Measurements from ENCODE around the gene DPH3.
"Not testable (repeated sequence)": the region's sequence is repeated elsewhere in the genome, so short reads cannot be mapped to it uniquely, and the experiment has no call there.

The DPH3 gene

DNA sequence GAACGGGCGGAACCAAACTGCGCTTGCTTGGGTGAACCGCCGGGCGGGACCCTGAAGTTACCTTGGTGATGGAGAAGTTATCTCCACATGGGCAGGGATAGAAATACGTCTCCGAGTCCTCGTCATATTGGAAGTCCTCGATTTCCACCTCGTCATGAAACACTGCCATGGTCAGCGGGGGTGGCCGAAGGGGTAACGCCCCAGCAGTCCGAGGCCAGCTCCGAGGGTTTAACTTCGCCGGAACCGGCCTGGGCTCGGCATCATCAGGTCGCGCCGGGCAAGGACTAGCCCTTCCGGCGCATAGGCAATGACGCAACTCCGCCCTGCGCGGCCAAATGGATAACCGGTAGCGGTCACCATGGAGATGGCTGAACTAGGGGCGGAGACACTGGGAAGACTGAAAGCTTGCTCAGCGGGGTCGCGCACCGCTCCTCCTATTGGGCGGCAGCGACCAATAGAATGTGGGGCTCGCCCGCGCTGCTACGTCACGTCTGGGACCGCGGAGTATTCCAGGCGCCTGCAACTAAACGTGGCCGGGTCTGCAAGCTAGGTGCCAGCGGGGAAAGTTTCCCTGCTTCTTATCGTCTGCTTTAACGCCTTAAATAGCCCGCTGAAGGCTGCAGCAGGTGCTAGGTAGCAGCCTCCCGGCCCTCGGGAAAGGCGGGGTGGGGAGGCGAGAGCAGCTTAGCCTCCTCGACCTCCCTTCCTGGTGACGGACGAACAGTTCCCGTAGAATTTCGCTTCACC, at the start of gene DPH3, which contains the start of gene OXNAD1:
TSS of gene DPH3 (minus strand) at position 236 of the 747 bp plus-strand sequence. CDS start at position 169, 67 bp downstream.
TSS of gene OXNAD1 (plus strand) at position 505 of the 747 bp plus-strand sequence. CDS start 5,741 bp downstream, outside the sequence.
- DNase-seq (ENCODE audit: low read depth in 4 of 4, low spot score in 1 of 4) = peak; percentile 94 to 99 (median 98)

DNA sequence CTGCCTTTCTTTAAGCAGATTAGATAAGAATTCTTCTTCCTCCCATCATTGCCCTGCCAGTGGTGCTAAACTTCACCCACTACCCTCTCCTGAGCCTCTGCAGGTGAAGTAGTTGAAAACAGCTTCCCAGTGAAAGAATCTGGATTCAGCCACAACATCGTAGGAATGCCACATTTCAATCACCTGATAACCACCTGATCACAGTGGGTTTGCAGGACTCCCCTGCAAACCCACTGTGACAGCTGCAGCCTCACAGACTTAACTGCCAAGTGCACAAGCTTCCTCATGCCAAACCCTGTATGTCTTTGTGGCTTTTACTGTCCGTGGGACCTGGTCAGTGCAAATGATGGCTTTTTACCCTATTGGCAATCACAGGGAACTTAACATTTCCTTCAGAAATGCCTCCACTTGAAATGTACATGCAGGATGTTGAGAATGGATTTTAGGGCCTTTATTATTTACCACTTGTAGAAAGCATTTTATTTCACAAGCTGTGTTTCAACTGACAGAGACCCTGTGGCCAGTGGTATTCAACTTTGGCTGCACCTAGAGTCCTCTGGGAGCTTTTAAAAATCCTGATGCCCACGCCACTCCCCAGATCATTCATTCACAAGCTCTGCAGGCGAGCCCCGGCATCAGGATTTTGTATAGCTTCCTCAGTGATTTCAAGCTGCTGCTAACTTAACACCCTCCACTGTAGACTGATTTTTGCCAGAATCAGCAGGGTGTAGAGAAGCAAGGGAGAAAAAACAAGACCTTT, 49.3 kb upstream of the DPH3 start:
- DNase-seq (ENCODE audit: low read depth in 4 of 4, low spot score in 1 of 4) = no peak

DNA sequence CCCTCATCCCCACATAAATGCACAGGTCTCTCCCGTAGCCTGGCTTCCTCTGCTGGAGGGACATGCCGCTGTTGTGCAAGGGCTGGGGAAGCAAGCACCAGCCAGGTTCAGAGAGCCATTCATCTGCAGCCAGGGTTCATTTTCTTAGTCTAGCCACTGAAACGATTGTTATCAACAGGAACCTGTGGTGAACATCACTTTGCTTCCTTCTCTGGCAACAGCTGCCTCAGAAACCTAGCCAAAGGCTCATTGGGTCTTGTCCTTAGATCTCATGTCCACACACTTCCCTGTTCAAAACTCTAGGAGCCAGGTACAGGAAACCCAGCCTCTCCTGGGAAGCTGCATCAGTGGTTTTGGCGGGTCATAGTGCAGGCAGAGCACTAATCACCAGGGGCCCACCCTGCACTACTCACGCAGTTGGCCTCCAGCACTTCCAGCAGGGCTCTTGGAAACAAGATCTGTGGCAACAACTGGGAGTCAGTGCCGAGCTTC, 47.3 kb upstream of the DPH3 start:
- DNase-seq (ENCODE audit: low read depth in 4 of 4, low spot score in 1 of 4) = no peak

DNA sequence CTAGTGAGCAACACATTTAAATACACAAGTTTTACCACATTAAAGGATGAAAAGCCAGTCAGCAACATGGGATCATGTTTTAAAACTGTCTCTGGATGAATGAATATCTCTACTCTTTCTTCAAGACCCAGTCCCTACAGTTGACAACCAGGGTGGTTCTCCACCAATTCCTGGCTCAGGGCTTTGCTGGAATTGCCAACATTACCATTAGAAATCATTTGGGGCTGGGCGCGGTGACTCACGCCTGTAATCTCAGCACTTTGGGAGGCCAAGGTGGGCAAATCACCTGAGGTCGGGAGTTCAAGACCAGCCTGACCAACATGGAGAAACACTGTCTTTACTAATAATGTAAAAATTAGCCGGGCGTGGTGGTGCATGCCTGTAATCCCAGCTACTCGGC, 45.7 kb upstream of the DPH3 start:
- not testable (repeated sequence) for DNase-seq (ENCODE audit: low read depth in 4 of 4, low spot score in 1 of 4)

DNA sequence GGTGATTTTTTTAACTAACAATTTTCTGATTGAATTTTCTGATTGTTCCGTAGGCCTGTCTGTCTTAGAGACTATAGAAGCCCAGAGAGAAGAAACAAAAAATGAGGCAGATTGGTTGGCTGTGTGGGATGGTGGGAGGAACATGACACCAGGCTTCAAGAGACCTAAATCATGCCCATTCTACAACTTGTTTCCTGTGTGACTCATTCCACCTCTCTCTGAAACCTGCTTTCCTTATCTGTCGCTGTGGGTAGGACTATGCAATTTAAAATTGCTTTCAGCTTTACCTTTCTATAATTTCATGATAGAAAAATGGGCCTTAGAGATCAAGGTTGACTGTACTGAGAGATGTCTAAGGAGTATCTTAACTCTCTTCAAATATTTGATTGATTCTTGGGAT, 44.8 kb upstream of the DPH3 start:
- DNase-seq (ENCODE audit: low read depth in 4 of 4, low spot score in 1 of 4) = no peak

DNA sequence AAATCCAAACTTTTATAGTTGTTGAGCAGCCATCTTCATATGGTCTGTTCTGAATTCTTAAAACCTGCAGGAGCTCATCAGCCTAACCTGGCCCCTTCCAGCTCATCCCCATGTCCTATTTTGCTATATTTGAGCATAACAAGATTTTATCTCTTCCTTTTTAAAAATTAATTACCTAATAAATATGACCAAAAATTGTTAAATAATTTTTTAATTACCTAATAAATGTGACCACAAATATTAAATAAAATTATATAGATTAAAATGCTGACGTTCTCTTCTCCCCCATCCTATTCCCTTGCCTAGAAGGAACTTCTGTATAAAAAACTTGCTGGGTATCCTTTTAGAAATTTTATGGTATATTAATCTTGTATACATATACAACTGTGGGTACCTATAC, 44.0 kb upstream of the DPH3 start:
- no peak for DNase-seq (ENCODE audit: low read depth in 4 of 4, low spot score in 1 of 4)

DNA sequence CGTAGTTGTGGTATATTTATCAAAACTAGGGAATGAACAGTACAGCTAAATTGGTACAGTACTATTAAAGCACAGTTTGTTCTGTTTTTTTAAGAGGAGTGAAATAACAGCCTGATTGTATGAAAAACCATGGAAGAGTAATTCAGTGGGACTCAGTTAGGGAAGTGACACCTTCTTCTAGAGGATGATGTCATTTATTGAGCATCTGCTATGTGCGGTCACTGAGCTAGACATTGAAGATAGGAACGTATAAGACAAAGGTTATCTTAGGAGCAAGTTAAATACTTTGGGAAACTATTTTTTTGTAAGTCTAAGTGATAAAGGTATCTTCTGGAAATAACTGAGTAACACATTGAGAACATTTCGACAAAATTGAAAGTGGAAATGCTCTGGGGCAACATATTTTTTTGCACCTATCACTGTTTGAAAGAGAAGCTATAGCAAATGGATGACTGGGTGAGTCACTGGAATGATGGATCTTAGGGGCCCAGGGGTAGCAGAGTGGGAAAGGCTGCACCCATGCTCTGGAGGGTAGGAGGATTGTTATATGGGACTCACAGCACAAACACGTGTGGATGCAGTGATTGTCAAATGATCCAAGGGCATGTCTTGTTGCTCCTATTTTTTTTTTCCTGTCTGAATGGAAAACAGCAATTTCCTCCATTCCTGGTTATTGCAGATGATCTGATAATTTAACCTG, 43.2 kb upstream of the DPH3 start:
- no peak for DNase-seq (ENCODE audit: low read depth in 4 of 4, low spot score in 1 of 4)

DNA sequence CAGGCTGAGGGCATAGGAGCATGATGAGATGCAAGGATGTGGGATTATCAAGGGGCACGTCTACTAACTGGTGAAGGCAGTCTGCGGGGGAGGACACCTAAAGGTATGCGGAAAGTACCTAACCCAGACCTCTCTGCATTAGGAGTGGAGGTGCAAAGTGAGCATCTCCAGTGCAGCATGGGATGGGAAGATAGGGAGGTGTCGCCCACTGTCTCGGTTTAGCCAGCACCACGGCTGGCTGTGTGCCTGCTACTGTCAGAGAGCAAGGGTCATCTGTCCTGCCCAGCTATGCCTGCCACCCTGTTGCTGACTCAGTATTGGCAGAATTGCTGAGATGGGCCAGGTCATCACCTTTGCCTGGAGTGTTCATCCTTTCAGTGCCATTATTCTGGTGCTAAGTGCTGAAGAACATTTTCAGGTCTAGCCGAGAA, 40.4 kb upstream of the DPH3 start:
- no peak for DNase-seq (ENCODE audit: low read depth in 4 of 4, low spot score in 1 of 4)

DNA sequence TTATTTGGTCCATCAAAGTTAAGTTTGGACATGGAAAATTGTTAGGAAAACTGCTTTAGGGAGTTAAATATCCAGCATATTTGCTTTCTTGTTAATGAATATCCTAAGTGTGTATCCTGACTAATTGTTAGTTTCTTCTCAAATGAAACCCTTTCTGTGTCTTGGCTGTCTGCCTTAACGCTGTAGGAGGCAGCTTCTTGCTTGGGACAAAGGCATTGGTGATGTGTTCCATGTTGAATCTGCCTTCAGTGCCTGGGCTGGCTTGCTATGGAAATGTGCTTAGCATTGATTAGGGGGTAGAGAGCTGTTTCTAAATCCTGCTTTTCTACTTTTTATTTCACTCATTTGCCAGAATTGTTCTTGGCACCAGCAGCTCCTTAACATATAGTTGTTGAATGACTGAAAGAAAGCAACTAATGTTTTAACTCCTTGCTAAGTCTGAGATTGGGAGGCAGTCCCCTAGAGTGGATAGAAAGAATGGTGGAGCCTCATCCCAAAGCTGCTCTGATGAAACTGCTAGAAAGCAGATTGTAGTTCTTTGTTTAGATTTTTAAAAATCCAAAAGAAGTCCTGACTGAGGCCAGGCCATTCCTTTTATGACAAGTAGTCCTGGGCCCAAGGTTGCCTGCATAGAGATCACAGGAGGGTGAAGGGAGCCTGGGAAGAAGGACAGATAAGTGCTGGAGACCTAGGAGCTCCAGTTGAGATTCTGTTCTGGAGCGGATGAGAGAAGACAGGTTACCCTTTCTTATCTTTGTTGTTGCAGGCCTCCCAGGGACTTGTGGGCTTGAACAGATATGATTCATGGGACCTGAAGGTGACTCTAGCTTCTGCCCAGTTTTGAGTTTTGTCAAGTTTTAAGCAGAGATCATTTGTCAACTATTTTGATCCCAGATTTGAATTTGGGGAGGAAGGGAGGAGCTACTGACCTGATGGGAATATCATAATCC, 39.6 kb upstream of the DPH3 start:
- no peak for DNase-seq (ENCODE audit: low read depth in 4 of 4, low spot score in 1 of 4)

DNA sequence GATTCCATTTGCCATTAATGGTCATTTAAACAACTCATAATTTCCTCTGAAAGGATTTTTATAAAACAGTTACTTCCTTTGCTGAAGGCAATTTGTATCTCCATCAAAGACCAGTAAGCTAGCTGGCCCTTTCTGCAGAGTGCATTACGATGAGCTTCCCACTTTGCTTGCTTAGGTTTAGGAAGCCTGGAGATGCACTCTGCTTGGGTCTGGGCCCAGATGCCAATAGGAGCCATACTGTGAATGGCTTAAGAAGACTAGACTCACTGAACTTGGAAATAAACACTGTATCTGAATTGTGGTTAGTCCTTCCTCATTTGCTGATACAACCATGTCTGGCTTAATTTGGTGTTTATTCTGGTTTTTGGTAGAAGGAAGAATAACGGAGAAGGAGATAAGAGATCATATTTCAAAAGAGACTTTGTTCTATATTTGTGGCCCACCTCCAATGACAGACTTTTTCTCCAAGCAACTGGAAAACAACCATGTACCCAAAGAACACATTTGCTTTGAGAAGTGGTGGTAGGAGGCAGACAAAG, 38.4 kb upstream of the DPH3 start:
- no peak for DNase-seq (ENCODE audit: low read depth in 4 of 4, low spot score in 1 of 4)

DNA sequence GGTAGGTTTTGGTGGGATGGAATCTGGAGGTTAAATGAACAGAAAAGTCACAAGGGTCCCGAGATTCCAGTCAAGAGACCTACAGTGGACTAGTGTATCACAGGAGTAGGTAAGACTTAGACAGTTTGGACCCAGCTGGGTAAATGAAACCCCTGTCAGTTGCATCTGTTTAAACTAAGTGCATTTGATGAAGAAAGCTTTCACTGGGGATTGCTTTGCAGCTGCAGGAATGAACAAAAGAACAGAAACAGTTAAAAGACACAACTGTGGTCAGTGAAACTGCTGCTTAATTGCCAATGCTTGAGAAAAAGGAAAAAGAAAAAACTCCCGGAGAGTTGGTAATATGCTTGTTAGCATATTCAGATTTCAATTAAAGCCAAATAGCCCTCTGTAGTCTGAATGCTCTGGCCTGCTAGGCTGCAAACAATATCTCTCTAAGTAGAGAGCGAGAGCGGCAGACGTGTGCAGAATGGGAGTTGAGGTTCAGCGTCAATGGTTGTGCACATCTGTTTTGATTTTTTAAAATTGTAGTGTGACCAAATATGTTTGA, 37.4 kb upstream of the DPH3 start:
- no peak for DNase-seq (ENCODE audit: low read depth in 4 of 4, low spot score in 1 of 4)

DNA sequence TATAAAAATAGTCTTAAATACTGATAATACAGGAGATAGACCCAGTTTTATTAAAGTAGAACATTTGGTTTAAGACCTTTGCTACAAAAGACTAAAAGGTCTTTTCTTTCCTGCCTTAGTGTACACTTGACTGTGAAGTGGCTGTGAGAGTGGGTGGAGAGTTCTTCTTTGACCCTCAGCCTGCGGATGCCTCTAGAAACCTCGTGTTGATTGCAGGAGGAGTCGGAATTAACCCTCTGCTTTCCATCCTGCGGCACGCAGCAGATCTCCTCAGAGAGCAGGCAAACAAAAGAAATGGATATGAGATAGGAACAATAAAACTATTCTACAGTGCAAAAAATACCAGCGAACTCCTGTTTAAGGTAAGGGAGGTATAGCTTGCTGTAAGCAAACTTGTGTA, 36.8 kb upstream of the DPH3 start:
- no peak for DNase-seq (ENCODE audit: low read depth in 4 of 4, low spot score in 1 of 4)

DNA sequence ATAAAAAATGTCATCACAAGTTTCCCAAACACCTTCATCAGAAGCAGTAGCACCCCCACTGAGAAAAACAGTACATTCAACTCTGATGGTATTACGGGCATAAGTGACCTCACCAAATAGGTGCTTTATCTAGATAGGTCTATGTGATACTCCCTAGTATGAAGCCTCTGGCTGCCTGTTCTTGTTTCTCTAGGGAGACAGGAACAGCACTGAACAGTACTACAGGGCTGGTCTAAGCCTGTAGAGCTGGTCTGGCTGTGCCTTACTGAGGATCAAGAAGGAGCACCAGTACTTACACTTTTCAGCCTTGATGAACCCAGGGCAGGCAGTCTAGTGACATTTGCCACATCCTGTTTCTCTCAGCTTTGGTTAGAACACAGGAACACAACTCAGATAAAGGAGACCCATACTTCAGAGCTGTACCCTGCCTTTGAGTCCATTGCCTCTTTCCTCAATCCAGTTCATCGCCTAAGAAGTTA, 36.2 kb upstream of the DPH3 start:
- no peak for DNase-seq (ENCODE audit: low read depth in 4 of 4, low spot score in 1 of 4)

DNA sequence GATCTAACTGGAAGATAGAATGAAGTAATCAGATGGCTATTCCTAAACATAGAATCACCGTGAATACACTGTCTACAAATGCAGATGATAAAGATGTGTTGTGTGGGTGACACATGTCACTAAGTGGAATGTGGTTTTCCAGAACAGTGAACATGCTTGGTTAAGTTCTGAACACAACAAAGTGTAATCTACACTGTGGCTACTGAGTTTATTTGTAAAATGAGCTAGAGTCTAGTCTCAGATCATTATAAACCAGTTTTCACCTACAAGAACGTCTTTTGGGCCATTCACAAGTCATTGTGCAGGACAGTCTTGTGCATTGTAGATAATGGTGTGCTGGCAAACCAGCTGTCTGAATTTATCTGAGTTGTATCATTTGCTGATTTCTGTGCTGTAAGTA, 35.6 kb upstream of the DPH3 start:
- no peak for DNase-seq (ENCODE audit: low read depth in 4 of 4, low spot score in 1 of 4)

DNA sequence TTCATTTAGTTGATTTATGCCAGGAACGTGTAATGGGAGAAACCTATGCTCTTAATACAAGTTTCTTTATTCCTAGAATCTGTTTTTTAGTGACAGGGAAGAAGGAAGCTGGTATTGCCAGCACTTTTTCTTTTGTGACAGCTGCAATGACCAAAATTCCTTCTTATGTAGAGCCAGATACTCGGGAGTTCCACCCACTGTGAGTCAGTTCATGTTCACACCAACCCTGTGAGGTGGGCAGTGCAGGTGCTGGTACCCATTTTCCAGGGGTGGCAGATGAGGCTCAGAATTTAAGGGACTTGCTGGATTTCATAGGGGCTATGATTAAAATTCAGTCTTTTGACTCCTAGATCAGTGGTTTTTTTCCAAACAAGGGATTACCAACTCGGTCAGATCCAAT, 35.0 kb upstream of the DPH3 start:
- DNase-seq (ENCODE audit: low read depth in 4 of 4, low spot score in 1 of 4) = no peak

DNA sequence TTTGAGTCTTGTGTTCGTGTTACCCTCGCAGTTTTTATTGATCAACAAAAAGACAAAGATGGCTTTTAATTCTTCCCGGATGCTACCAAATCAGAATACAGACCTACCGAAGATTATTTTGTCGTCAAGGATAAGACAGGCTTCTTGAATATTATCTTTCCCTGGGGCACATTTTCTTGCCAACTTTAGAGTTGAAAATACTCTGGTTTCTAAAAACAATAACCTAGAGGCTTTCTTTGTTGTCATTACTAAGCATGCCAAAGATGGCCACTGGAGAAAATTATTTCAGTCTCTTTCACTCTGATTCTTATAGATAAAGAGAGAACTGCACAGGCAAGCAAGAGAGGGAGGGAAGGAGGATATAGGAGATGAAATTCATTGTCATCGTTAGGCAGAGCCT, 34.1 kb upstream of the DPH3 start:
- no peak for DNase-seq (ENCODE audit: low read depth in 4 of 4, low spot score in 1 of 4)

DNA sequence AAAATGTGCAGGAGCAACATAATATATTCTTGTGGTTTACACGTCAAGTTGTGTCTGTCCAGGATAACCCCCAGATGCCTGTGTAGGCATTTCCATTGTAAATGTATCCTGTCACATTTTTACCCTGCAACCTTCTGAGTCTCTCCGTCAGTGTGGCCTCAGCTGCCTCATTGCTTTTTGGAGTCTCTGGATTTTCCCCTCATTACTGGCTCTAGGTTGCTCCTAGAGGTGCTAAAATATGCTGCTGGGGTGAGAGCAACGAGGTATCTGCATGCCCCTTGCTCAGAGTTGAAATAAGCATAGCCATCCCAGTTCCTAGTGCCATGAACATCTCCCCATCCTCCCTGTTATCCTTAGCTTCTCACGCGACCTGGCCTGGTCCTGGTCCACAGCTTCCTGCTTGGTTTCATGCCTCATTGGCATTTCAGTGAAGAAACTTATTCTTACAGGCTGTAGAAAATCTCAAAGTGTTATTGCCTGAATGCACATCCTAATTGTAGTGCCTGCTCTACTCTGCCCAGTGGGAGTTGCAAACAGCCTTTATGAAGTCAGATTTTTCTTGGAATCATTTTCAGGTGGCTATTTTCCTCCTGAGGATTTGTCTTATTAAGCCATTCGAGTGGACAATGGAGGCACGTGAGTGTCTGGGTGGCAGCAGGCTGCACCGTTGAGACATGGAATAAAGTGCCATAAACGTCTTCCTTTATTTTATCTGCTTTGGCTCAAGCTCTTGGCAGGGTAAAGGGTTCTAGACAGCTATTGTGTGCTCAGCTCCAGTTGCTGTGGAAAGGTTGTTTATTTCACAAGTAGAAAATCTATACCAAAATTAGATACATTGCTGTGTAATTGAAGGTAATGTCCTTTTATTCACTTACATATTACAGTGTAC, 33.5 kb upstream of the DPH3 start:
- no peak for DNase-seq (ENCODE audit: low read depth in 4 of 4, low spot score in 1 of 4)

DNA sequence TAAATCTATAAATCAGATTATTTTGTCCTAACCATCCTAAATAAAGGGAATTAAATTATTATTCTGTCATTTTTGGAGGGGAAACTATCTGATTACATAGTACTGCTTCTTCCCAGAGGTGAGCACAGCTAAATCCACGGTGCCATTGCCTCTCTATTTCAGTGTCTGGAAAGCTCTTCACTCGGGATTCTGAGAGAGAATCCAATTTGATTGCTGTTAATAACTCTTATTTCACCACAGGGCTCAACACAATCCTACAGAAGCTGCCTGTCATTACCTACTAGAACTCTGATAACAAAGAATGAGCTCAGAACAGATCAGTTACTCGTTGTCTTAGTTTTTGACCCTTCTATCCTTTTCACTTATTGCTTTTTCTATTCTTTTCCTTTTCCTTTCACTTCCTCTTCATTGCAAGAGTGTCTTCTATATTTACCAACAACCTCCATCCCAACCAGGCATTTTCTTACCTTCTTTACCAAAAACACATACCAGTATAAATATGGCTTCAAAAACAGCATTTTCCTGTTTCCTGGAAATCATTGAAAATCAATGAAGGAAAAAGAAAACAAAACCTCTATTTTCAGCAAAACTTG, 30.7 kb upstream of the DPH3 start:
- no peak for DNase-seq (ENCODE audit: low read depth in 4 of 4, low spot score in 1 of 4)
